G401 (cell line): ENCODE data around the gene MAPT. TPM values are rescaled to one million over a fixed set of nuclear protein-coding genes. Genes with fewer than 3 reads are reported as not detected.
"Not testable (repeated sequence)": the region's sequence is repeated elsewhere in the genome, so short reads cannot be mapped to it uniquely, and the experiment has no call there.

Source experiments
- DNase-seq: peaks from one replicate; pipeline ENCODE4 v3.0.0-alpha.2; 2015; ENCODE audit warnings: low spot score
- in situ Hi-C: cut with HindIII; loops from 2 replicates; pipeline ENCODE4 v1.10.0; 2016; ENCODE audit warnings: low sequenced_read_pairs, mixed read lengths
- total RNA-seq: library from RNA; depleted of rRNA; stranded (reverse); fragments of >200 nt; shearing (Covaris generic); gene quantifications from 2 replicates; pipeline ENCODE4 v1.2.3, GENCODE V29; 2014

MAPT gene
- total RNA-seq, 1 experiment from 2014 or later = 0.44 TPM

- no peak for DNase-seq
- in situ Hi-C loops = no loop called here
Measured at GRCh38 chr17:45939395-45939794, 45.0 kb downstream of the MAPT start.

GRCh38 chr17:45940293-45940692, 45.9 kb downstream of the MAPT start:
- in situ Hi-C loops = no loop called here
- no peak for DNase-seq

GRCh38 chr17:45940826-45941225, 46.5 kb downstream of the MAPT start:
- in situ Hi-C loops = no loop called here
- peak; percentile 95 for DNase-seq

GRCh38 chr17:45941395-45941794, 47.0 kb downstream of the MAPT start:
- in situ Hi-C loops = no loop called here
- no peak for DNase-seq

GRCh38 chr17:45942284-45942683, 47.9 kb downstream of the MAPT start:
- in situ Hi-C loops = no loop called here
- peak; percentile 99 for DNase-seq

DNA sequence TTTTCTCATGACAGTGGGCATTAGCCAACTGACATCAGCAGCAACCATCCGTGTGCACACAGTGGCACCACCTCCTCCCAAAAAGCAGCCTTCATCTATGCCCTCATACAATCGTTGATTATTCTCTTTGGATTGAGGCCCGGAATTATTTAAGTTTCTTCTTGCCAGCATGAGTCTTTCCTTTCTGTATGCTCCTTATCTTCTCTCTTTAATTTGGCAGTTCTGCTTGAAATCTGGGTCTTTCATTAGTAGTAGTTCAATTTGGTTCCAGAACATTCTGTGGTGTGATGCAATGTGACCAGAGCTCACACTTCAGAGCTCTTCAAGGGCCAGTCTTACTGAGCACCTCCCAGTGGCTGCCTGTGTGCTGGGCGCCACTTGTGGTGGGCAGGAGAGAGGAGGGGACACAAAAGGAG, 52.5 kb downstream of the MAPT start:
- DNase-seq = no peak
- in situ Hi-C loops = no loop called here

- DNase-seq = no peak
- in situ Hi-C loops = no loop called here
Measured at GRCh38 chr17:45948498-45948880, 54.1 kb downstream of the MAPT start.

DNA sequence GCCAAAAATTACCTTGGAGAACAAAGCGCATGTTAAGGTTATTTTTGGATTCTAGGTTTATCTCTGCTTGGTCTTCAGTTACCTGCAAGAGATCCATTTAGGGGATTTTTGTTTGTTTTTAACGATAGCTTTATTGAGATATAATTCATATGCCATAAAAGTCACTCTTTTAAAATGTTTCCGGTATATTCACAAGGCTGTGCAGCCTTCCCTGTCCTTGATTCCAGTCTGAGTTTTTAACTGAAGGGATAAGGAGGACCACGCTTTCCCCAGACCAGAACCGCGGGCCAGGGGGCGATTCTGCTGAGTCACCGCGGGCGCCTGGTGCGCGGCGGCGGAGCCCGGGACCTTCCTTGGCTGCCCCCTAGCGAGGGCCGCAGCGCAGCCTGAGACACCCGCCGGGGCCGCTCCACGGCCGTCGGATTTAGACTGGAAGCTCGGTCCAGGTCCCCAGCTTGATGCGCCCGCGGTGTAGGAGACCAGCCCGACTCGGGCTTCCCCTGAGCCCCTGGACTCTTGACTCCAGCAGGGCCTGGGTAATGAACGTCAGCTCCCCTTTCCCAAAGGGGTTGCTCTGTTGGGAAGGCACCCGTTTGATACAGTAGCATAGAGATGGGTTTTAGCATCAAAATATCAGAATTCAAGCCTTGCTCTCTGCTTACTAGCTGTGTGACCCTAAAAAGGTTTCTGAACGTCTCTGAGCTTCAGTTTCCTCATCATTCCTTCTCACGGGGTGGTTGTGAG, 54.7 kb downstream of the MAPT start:
- in situ Hi-C loops = no loop called here
- peak; percentile 63 for DNase-seq

- in situ Hi-C loops = no loop called here
- DNase-seq = no peak
Measured at GRCh38 chr17:45949755-45950320, 55.5 kb downstream of the MAPT start.

- DNase-seq = no peak
- in situ Hi-C loops = no loop called here
Measured at GRCh38 chr17:45950888-45951287, 56.5 kb downstream of the MAPT start.

DNA sequence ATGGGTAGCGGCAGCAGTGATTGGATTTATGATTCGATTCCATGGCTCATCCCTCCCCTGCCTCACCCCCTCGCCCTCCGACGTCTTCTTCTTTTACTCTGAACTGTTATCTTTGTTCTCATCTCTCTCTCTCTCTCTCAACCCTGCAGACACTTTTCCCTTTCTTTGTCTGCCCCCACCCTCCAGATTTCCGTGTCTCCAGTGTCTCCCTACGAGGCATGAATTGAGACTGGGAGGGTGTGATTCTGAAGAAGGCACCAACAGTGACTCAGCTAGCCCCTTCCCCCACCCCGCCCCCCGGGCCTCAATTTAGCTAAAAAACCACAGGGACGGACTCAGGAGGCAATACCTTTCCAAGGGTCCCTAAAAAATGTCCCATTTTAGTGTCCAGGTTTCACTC, 57.0 kb downstream of the MAPT start:
- DNase-seq = no peak
- in situ Hi-C loops = no loop called here

DNA sequence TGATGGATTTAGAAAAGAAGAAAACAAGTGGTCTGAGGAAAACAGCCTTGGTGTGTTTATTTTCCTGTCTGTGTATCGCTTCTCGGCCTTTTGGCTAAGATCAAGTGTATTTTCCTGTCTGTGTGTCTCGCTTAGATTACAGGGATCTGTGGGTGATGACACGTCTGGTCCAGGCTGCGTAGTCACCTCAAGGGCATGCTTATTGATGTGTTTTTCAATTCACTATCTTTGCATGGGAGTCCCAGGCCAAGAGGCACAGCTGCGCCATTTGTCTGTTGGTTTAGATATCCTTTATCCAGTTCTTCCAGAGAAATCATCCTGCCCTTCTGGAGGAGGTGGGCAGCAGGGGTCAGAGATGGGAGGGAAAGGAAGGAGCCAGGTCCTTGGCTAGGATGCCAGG, 57.6 kb downstream of the MAPT start:
- no peak for DNase-seq
- in situ Hi-C loops = no loop called here

DNA sequence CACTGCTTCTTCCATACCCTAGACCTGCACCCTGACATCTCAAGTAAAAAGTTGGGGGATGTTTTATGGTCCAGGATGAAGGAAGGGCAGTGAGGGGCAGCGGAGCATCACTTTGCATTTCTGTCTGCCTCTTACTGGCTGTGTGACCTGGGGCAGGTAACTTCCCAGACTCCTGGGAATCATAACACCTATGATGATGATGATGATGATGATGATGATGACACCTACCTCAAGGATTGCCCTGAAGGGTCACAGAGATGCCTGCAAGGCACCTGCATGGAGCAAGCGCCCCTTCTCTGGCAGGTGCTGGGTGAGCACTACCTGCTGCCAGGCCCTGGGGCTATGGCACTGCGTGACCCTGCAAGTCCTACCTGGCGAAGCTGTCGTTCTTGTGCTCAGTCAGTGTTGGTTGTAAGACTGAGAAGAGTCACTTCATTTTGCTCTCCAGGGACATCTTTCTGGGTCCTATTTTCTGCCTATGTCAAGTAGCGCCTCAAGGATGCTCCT, 58.5 kb downstream of the MAPT start:
- DNase-seq = no peak
- in situ Hi-C loops = no loop called here

DNA sequence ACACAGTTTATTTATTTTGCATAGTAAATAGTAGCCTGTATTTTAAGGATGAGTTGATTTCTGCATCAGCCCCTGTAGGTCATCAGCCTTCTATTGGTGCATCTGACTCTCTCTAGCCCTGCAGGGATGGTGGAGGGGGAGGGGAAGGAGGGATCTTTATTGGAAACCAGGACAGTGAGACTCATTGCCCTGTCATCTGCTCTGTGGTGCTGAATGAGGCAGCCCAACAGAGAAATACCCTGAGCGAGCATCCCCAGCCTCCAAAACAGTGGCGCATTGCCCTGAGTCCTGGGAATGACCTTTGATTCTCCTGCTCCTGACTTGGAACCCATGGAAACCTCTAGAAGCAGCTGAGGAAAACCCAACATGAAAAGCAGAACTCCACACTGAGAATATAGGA, 59.2 kb downstream of the MAPT start:
- no peak for DNase-seq
- in situ Hi-C loops = no loop called here

GRCh38 chr17:45954914-45955313, 60.6 kb downstream of the MAPT start:
- no peak for DNase-seq
- in situ Hi-C loops = no loop called here

DNA sequence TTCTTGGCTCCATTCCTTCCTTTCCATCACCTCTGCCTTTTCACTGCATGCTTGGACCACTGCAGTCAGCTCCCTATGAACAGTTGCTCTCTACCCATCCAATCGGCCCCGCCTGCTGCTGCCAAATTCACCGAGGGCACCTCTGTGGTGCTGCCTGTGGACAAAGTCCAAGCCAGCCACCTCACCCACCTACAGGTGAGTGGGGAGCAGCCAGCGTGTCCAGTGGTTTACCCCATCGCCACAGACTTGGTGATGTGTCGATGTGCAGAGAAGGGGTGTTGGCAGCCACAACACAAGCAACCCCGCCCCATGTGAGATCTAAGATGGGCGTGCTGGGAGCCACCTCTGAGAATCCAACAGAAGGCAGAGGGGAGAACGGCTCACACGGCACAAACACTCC, 61.0 kb downstream of the MAPT start:
- in situ Hi-C loops = no loop called here
- no peak for DNase-seq

DNA sequence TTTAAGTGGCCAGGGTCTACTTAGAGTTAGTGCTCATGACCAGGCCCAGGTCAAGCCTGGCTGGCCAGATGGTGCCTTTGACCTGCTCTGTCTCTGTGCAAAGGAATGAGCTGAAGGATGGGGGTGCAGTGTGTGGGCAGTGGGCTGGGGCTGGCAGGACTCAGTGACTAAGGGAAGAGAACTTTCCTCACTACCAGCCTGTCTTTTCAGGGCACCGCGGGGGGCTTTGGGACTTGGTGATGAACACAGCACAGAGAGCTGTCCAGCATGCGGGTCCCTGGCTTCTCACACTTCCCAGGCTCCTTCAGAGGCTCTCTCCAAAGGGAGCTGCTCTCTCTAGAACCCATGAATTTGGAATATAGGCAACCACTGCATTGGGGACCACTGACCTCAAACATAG, 61.7 kb downstream of the MAPT start:
- DNase-seq = no peak
- in situ Hi-C loops = no loop called here

GRCh38 chr17:45956746-45957145, 62.4 kb downstream of the MAPT start:
- DNase-seq, in situ Hi-C loops: not testable (repeated sequence)

- no peak for DNase-seq
- in situ Hi-C loops = no loop called here
Measured at GRCh38 chr17:45958307-45958706, 64.0 kb downstream of the MAPT start.

- in situ Hi-C loops = no loop called here
- no peak for DNase-seq
Measured at GRCh38 chr17:45958994-45959665, 64.8 kb downstream of the MAPT start.
